Right renal pelvis (tissue), 4 donors: ENCODE data around the gene PBOV1. TPM values are rescaled to one million over a fixed set of nuclear protein-coding genes. Genes with fewer than 3 reads are reported as not detected.

Experiments used
- DNase-seq, 4 donors: peaks; one replicate each; pipeline ENCODE4 v3.0.0-alpha.2; 2013; ENCODE audit warnings: low read depth in 4 of 4, low spot score in 3 of 4, missing footprints in 1 of 4
- polyA plus RNA-seq, 4 donors: library from polyadenylated mRNA; unstranded; fragments of 120-200 nt; gene quantifications; one replicate each; pipeline ENCODE4 v1.2.1, GENCODE V29; 2013; ENCODE audit not compliant: insufficient read length in 4 of 4

PBOV1 gene
- polyA plus RNA-seq, 4 donors, result 0.03 TPM; not detected in 3

DNA sequence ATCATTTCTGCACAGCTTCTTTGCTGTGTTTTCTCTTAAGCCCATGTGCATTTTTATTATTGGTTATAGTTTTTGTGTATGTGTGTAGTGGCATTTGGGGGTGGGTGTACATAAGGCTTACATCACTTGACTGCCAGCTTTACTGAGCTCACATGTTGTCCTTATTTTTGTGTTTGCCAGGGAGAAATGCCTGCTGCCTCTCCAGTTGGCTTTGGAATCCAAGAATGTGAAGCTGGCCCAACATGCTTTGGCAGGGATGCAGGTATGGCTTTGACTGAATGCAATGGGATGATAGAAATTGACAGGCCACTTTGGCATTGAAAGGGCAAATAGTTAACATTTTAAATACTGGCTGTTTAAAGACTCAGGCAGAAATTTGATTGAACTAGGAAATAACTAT lies 11.4 kb downstream of the PBOV1 start:
- DNase-seq, result no peak

GRCh38 chr6:138205437-138206094 lies 12.7 kb downstream of the PBOV1 start:
- DNase-seq, result no peak

GRCh38 chr6:138204792-138205384 lies 13.4 kb downstream of the PBOV1 start:
- DNase-seq, result no peak

- no peak for DNase-seq
These were observed 14.0 kb downstream of the PBOV1 start for GRCh38 chr6:138204303-138204702.

DNA sequence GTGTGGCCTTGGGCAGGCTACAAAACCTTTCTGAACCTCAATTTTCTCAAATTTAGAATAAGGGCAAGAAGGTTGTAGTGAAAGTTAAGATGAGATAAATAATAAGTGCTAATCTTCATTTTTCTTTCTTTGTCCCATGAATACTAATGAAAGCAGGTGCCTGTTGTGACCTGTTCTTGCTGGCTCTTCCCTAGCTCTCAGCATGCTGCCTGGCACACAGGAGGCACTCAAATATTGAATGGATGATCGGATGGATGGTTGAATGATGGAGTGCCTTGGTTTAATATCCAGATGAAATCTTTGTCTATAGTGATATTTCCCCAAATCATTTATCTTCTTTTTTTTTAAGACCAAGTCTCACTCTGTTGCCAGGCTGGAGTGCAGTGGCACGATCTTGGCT lies 15.0 kb downstream of the PBOV1 start:
- DNase-seq, result no peak

GRCh38 chr6:138201836-138202235 lies 16.5 kb downstream of the PBOV1 start:
- DNase-seq, result no peak

- DNase-seq, result no peak
These were observed 19.7 kb downstream of the PBOV1 start for GRCh38 chr6:138198430-138199091.

DNA sequence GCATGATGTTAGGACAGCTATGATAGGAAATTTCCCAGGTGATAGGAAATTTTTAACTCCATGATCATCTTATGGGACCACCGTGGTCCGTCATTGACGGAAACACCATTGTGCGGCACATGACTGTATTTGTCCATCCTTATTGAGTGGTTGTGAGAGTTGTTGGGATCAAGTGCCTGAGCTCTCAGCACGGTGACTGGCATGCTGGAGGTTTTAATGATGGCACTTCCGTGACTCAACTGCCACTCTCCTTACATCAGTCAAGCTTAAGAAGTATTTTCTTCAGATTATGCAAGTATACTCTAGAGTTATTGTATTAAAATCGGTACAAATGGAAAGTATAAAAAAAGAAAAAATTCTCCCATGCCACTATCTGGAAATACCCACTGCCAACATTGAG lies 20.7 kb downstream of the PBOV1 start:
- no peak for DNase-seq

- DNase-seq, result no peak
These were observed 22.1 kb downstream of the PBOV1 start for GRCh38 chr6:138196122-138196738.

DNA sequence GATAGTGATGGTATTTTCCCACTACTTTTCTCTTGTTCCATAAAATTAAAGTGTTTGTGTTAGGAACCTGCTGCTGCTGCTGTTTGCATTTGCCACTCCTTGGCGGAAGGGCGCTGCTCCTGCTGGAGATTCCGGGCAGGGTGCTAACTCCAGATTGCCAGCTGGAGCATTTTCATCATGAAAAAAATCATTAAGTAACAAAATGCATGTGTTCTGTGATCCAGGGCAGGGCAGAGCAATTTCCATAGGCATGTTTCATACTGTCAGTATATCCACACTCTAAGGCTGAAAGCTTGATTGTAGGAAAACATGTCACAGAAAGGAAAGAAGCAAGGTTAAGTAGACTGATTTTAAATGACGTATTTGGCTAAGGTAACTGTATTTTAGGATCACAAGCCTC lies 24.0 kb downstream of the PBOV1 start:
- no peak for DNase-seq

- DNase-seq, result no peak
These were observed 29.9 kb downstream of the PBOV1 start for GRCh38 chr6:138188278-138188941.

GRCh38 chr6:138187156-138187555 lies 31.1 kb downstream of the PBOV1 start:
- no peak for DNase-seq

- DNase-seq, result no peak
These were observed 34.1 kb downstream of the PBOV1 start for GRCh38 chr6:138184230-138184629.

DNA sequence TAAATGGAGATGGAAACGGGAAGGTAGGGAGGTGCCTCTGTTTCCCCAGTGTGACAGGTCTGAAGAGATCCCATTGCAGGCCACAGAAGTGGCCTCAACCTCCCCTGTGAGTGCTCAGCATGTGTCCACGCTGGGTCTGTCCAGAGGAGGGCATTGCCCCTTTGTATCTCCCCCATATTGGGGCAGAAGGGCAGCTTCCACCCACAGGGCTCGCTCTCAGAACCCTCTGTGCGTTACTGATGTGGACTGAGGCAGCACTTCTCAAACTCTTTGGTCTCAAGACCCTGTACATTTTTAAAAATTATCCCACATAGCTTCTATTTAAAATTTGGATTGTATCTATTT lies 34.5 kb downstream of the PBOV1 start:
- no peak for DNase-seq

- no peak for DNase-seq
These were observed 35.1 kb downstream of the PBOV1 start for GRCh38 chr6:138182939-138183789.

DNA sequence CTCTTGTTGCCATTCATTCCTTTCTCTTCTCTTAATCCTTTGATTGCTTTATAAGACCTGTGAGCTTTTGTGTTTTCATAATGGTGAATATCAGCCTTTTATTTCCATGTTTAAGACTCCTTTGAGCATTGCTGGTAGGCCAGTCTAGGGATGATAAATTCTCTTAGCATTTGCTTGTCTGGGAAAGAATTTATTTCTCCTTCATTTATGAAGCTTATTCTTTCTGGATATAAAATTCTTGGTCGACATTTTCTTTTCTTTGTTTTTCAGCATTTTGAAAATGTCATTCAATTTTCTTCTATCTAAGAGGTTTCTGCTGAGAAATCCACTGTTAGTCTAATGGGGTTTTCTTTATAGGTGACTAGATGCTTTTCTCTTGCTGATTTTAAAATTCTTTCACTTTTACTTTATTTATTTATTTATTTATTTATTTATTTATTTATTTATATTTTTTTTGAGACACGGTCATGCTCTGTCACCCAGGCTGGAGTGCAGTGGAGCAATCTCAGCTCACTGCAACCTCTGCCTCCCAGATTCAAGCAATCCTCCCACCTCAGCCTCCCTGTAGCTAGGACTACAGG lies 41.5 kb downstream of the PBOV1 start:
- DNase-seq, result no peak

DNA sequence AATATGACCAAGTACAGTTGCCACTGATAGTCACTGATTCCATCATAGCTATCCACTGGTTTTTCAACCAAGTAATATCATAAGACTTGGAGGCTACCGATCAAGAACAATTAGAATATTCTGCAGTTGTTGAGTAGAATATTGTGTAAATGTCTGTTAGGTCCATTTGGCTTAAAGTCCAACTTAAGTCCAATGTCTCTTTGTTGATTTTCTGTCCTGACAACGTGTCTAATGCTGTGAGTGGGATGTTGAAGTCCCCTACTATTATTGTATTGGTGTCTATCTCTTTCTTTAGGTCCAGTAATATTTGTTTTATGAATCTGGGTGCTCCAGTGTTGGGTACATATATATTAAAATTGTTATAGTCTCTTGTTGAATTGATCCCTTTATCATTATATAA lies 42.7 kb downstream of the PBOV1 start:
- DNase-seq, result no peak
